ENCODE results near the gene TBC1D19. TPM values are rescaled to one million over a fixed set of nuclear protein-coding genes. Genes with fewer than 3 reads are reported as not detected.

Gene TBC1D19
- total RNA-seq, 4 donors from 2014 or later, result 4.3 to 78.4 (median 6.2) TPM

- Histone ChIP-seq H3K27me3 (no peaks in the 10 kb centered on the region), H3K4me1 (no peaks in the 10 kb centered on the region), H3K4me3 (no peak overlapping the region), H3K36me3 (no peaks in the 10 kb centered on the region), H3K9me3 (no peaks in the 10 kb centered on the region), H3K27ac (no peak overlapping the region)
- no peak for DNase-seq
- no peak for TF ChIP-seq CTCF (IDR thresholded peaks at IDR 0.05)
- TF ChIP-seq POLR2A (IDR thresholded peaks at IDR 0.05), result no peak
These were observed 123.5 kb downstream of the TBC1D19 start for GRCh38 chr4:26707342-26707741.

GRCh38 chr4:26709246-26709645 is 125.4 kb downstream of the TBC1D19 start:
- TF ChIP-seq POLR2A (IDR thresholded peaks at IDR 0.05) (no peak), CTCF (IDR thresholded peaks at IDR 0.05) (no peak)
- no peak for DNase-seq
- H3K4me3 ChIP-seq, result no peak overlapping the region
- no peaks in the 10 kb centered on the region for H3K9me3 ChIP-seq
- no peak overlapping the region for H3K27ac ChIP-seq
- H3K27me3 ChIP-seq, result no peaks in the 10 kb centered on the region
- no peaks in the 10 kb centered on the region for H3K4me1 ChIP-seq
- H3K36me3 ChIP-seq, result no peaks in the 10 kb centered on the region

- Histone ChIP-seq H3K27me3 (no peaks in the 10 kb centered on the region), H3K36me3 (no peaks in the 10 kb centered on the region), H3K27ac (no peak overlapping the region), H3K9me3 (no peaks in the 10 kb centered on the region), H3K4me1 (no peaks in the 10 kb centered on the region), H3K4me3 (no peak overlapping the region)
- DNase-seq, result no peak
- TF ChIP-seq CTCF (IDR thresholded peaks at IDR 0.05) (no peak), POLR2A (IDR thresholded peaks at IDR 0.05) (no peak)
These were observed 129.8 kb downstream of the TBC1D19 start for GRCh38 chr4:26713563-26714151.

- H3K36me3 ChIP-seq, result no peaks in the 10 kb centered on the region
- no peak for TF ChIP-seq POLR2A (IDR thresholded peaks at IDR 0.05)
- TF ChIP-seq CTCF (IDR thresholded peaks at IDR 0.05), result no peak
These were observed 131.9 kb downstream of the TBC1D19 start for GRCh38 chr4:26715636-26716242.

GRCh38 chr4:26717332-26717731 is 133.4 kb downstream of the TBC1D19 start:
- Histone ChIP-seq H3K27ac (no peak overlapping the region), H3K4me1 (no peaks in the 10 kb centered on the region), H3K4me3 (no peak overlapping the region), H3K36me3 (no peaks in the 10 kb centered on the region), H3K27me3 (no peaks in the 10 kb centered on the region), H3K9me3 (no peaks in the 10 kb centered on the region)
- no peak for DNase-seq
- TF ChIP-seq POLR2A (IDR thresholded peaks at IDR 0.05) (no peak), CTCF (IDR thresholded peaks at IDR 0.05) (no peak)

More at GRCh38 chr4:26715636-26716242, 131.9 kb downstream of the TBC1D19 start:
- no peaks in the 10 kb centered on the region for H3K4me1 ChIP-seq
- no peaks in the 10 kb centered on the region for H3K27me3 ChIP-seq
- H3K9me3 ChIP-seq, result no peaks in the 10 kb centered on the region
- DNase-seq, result no peak
- no peak overlapping the region for H3K4me3 ChIP-seq
- H3K27ac ChIP-seq, result no peak overlapping the region
